IPS-18c (cell line): ENCODE data around the gene ZNF791.
"Not testable (repeated sequence)": the region's sequence is repeated elsewhere in the genome, so short reads cannot be mapped to it uniquely, and the experiment has no call there.

ENCODE experiments used
- H3K4me3 ChIP-seq: 2 replicates; pipeline ENCODE4 v1.7.0; 2013; ENCODE audit warnings: low read depth, mild to moderate bottlenecking, low read length, moderate library complexity; ENCODE audit not compliant: insufficient read depth
- H3K9me3 ChIP-seq: one replicate; pipeline ENCODE4 v1.6.1; 2013; ENCODE audit warnings: mild to moderate bottlenecking, low read length, moderate library complexity; ENCODE audit not compliant: control insufficient read depth, insufficient read depth

The ZNF791 gene

DNA sequence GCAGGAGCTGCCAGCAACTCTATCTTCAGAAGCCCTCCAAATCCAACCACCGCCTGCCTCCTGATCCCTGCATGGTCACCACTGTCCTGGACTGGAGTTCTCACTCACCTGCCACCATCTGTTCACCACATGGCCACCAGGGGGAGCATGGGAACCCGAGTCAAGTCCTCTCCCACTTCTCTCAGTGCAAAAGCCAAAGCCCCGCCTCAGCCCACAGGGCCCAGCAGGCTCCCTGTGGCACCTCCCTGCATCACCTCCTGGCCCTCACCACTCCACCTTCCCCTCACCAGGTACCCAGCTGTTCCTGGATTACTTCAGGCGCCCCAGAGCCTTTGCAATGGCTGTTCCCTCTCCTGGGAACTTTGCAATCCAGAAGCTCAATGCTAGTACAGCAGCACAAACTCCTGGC is 65.7 kb downstream of the ZNF791 start:
- Histone ChIP-seq H3K9me3 (no peaks in the 10 kb centered on the region), H3K4me3 (no peak overlapping the region)

DNA sequence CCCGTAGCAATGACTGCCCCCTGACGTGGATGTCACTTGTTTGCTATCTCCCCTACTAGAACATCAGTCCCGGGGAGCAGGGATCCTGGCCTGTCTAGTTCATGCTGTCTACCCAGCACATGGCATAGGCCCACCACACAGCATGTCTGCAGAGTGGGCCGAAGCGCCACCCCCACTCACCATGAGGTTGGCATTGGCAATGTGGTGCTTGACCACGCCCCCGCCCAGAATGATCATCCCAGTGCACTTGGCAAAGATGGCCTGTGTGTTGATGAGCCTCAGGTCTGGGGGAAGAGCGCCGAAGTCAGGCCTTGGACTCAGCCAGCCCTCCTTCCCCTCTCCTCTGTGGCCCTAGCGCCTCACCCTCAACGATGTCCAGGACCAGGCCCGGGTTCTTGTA is 66.2 kb downstream of the ZNF791 start:
- Histone ChIP-seq H3K9me3 (no peaks in the 10 kb centered on the region), H3K4me3 (no peak overlapping the region)

DNA sequence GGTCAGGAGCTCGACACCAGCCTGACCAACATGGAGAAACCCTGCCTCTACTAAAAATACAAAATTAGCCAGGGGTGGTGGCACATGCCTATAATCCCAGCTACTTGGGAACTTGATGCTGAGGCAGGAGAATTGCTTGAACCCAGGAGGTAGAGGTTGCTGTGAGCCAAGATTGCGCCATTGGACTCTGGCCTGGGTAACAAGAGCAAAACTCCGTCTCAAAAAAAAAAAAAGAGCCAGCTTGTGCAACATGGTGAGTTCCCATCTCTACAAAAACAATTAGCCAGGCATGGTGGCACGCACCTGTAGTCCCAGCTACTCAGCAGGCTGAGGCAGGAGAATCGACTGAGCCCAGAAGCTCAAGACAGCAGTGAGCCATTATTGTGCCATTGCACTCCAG is 67.3 kb downstream of the ZNF791 start:
- not testable (repeated sequence) for H3K9me3 ChIP-seq, H3K4me3 ChIP-seq

DNA sequence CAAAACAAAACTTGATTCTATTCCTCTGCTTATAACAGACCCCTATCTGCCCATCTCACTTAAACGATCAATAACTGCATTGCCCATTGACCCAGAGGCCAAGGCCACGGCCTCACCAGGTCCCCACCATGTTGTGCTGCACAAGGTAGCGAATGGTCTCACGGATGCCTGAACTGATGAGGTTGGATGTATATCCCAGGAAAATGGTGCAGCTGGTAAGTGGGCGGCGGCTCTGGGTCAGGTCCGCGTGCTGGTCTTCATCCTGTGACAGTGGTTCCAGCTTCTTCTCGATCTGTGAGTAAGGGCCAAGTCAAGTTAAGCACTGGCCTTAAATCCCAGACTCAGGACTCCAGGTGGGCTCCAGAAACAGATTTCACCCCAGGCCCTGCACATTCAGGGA is 69.3 kb downstream of the ZNF791 start:
- Histone ChIP-seq H3K9me3 (no peaks in the 10 kb centered on the region), H3K4me3 (no peak overlapping the region)

DNA sequence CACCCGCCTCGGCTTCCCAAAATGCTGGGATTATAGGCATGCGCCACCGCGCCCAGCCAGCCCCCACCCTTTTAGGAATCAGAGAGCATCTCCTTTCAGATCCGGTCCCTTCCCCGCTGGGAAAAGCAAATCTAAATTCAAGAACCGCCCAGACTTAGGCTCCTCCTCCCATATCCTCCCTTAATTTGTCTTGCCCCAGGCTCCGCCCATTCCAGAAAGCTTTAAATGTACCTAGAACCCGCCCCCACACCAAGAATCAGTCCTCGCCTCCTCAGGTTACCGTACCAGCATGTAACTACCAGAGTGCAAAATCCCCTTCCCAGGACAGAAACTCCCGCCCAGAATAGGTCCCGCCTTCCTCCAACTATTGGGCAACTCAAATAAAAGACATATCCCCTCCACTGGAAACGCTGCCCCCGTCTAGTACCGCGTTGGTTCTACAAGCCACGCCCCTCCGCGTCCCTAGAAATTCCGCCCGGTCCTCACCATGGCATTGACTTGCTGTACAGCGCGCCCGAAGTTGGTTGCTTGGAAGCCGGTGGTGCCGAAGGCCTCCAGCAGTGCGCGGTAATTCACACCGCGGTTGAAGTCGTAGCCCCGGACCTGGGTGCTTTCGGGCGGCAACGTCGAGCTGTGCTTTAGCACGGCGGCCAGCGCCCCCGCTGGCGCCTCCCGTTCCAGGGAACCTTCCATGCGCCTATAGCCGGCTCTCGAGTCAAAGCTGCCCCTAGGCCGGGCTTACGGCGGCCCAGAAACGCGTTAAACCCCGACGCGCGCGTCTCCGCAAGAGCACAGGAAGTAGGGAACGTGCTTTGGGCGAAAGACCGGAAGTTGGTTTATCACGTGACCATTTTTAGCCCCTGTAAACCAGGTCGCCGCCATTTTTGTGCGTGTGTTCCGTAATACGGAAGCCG is 70.6 kb downstream of the ZNF791 start, which contains the start of gene DHPS:
Gene DHPS (minus strand): TSS at position 807 of the 914 bp plus-strand sequence. CDS start 114 bp downstream, at position 693.
- Histone ChIP-seq H3K4me3 (peak within 1 kb of the TSS; percentile 90), H3K9me3 (no peaks in the 10 kb centered on the region)
